ENCODE results near the gene UST.

GRCh38 chr6:148765898-148766808 is 19.3 kb downstream of the UST start:
- TF ChIP-seq HDGF (IDR thresholded peaks at IDR 0.05; ENCODE audit: borderline replicate concordance) (no peak), LEF1 (IDR thresholded peaks at IDR 0.05; ENCODE audit: borderline replicate concordance) (no peak), ARNT (IDR thresholded peaks at IDR 0.05) (no peak), FOXM1 (IDR thresholded peaks at IDR 0.05; ENCODE audit: borderline replicate concordance) (no peak)
